ENCODE data around the gene TBC1D22A.
A peak's percentile ranks its signal among the peaks of the same experiment; 100 is the strongest.

The TBC1D22A gene

GRCh38 chr22:46936378-46936903 lies 174.0 kb downstream of the TBC1D22A start:
- DNase-seq: peak; percentile 86

- DNase-seq: no peak
Observed at GRCh38 chr22:46937185-46937584, 174.7 kb downstream of the TBC1D22A start.

- DNase-seq: no peak
Observed at GRCh38 chr22:46937939-46938338, 175.5 kb downstream of the TBC1D22A start.

- peak; percentile 78 for DNase-seq
Observed at GRCh38 chr22:46941968-46942798, 179.7 kb downstream of the TBC1D22A start.

- DNase-seq: no peak
Observed at GRCh38 chr22:46942799-46943785, 180.6 kb downstream of the TBC1D22A start.

GRCh38 chr22:46945481-46945880 lies 183.0 kb downstream of the TBC1D22A start:
- no peak for DNase-seq

- no peak for DNase-seq
Observed at GRCh38 chr22:46946383-46946962, 184.0 kb downstream of the TBC1D22A start.

- DNase-seq: no peak
Observed at GRCh38 chr22:46947516-46948257, 185.2 kb downstream of the TBC1D22A start.

GRCh38 chr22:46948411-46949144 lies 186.1 kb downstream of the TBC1D22A start:
- DNase-seq: no peak

GRCh38 chr22:46951350-46951749 lies 188.9 kb downstream of the TBC1D22A start:
- no peak for DNase-seq

GRCh38 chr22:46951973-46952372 lies 189.5 kb downstream of the TBC1D22A start:
- no peak for DNase-seq

- DNase-seq: no peak
Observed at GRCh38 chr22:46953968-46954765, 191.7 kb downstream of the TBC1D22A start.

GRCh38 chr22:46954781-46955180 lies 192.3 kb downstream of the TBC1D22A start:
- DNase-seq: no peak

GRCh38 chr22:46956498-46957215 lies 194.2 kb downstream of the TBC1D22A start:
- no peak for DNase-seq

GRCh38 chr22:46957521-46957920 lies 195.1 kb downstream of the TBC1D22A start:
- DNase-seq: no peak

GRCh38 chr22:46958191-46958590 lies 195.7 kb downstream of the TBC1D22A start:
- DNase-seq: no peak

- no peak for DNase-seq
Observed at GRCh38 chr22:46958658-46959057, 196.2 kb downstream of the TBC1D22A start.

- DNase-seq: no peak
Observed at GRCh38 chr22:46959369-46959768, 196.9 kb downstream of the TBC1D22A start.

GRCh38 chr22:46961591-46962295 lies 199.3 kb downstream of the TBC1D22A start:
- DNase-seq: no peak

All from eye (tissue), 1 donor.